Measurements from ENCODE around the gene WDR37.

The WDR37 gene

DNA sequence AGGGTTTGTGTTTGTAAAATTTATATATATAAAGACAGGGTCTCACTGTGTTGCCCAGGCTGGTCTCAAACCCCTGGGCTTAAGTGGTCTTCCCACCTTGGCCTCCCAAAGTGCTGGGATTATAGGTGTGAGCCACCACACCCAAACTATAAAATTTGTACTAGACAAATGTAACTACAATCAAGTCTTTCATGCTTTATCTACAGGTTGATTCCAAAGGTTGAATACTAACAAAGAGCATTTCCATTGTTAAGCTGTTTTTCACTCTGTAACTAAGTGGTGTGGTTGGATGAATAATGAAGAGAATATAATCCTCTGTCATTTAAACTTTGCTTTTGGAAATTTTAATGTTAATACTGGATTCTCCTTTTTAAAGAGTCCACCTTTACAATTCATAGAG is 22.5 kb downstream of the WDR37 start:
- DNase-seq, result no peak

DNA sequence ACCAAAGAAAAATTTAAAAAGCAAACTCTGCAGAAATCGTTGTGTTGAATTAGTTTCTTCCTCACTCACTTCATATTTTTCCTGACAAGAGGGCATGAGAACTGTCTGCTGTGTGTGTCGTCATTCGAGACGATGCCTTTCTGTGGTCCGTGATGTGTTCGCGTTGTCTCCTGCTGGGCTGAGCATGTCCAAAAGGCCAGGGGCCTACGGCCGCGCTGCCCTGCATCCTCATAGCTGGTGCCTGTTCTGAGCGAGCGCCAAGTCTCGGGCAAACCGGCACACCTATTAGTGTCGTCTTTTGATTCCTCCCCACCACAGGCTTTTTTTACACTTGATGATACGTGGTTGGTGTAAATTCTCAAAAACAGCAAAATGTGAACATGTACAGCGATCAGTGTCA is 27.4 kb downstream of the WDR37 start:
- no peak for DNase-seq

GRCh38 chr10:1084011-1084950 is 28.1 kb downstream of the WDR37 start:
- DNase-seq, result no peak

- no peak for DNase-seq
Measured at GRCh38 chr10:1085258-1085657, 29.1 kb downstream of the WDR37 start.

DNA sequence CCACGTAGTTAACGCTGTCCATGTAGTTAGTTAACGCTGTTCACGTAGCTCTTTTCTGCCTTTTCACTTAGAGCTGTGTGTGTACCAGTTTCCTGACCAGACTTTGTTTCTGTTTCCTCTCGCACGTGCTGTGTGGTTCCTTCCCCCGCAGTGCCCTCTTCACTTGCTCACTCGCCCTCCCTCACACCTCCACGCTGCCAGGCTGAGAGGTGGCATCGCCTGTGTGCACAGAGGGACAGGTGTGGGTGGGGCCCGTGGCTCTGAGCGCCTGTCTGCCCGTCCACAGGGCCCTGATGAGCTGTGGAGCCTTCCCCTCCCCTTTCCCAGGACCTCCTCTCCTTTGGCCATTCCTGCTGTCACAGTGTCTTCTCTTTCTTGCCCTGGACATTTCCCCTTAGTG is 30.6 kb downstream of the WDR37 start:
- DNase-seq, result no peak

DNA sequence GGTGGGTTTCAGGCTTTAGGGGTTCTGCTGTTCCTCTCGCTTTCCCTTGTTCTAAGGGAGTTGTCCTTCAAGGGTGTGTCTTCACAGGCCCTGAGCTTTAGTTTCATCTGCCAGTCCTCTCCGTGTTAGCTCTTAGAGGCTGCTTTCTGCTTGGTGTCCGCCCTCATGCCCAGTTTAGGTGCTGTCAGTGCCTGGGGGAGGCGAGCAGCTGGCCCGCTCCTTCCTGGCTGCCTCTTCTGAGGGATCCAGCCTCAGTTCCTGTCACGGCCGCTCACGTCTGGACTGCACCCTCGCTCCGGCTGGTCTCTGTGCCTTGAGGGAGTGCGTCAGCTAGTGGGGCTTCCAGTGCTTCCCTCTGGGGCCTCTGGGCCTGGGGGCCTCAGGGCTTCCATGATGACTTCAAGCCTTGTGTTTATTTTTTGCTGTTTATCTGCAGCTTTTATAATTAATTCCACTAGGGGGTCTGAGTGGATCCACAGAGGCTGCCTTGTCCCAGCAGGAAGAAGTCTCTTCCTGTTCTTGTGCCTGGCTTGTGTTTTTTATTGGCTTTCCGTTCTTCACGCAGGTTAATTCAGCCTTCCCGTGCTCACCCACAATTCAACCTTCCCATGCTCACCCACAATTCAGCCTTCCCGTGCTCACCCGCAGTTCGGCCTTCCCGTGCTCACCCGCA is 33.0 kb downstream of the WDR37 start:
- DNase-seq, result no peak

- no peak for DNase-seq
Measured at GRCh38 chr10:1090696-1091095, 34.5 kb downstream of the WDR37 start.

DNA sequence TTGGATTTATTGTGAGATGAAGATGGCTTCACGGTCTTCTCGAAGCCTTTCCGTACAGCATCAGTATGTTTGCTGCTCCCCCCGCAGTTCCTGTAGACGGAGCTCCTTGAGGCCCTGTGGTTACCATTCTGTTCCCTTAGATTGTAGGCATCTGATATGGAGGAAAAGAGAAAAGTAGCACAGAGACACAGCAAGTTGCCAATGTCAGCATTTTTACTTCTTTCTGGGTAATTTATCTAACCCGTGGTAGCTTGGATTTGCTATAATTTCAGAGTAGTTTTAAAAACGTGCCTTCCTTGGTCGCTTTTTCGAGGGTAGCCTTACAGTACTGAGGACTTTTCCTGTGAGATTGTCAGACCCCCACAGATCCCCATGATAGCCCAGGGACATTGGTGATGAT is 37.5 kb downstream of the WDR37 start:
- no peak for DNase-seq

GRCh38 chr10:1094112-1095057 is 38.2 kb downstream of the WDR37 start:
- no peak for DNase-seq

DNA sequence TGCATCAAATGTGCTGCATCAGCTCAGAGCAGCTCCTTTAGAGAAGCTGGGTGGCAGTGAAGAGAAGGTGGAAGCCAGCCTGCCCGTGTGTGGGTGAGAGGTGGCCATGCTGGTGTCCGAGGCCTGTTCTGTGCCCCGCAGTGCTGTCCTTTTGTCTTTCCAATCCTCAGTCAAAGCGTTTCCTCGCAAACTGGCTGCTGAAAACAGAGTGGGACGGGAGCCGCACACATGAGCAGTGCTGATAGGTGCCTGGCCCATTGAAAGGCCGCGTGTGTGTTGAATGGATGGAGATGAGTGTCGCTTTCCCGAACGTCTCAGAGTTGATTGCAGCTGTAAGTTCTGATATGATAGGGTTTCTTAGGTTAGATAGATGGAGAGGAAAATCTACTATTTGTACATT is 39.3 kb downstream of the WDR37 start:
- no peak for DNase-seq

DNA sequence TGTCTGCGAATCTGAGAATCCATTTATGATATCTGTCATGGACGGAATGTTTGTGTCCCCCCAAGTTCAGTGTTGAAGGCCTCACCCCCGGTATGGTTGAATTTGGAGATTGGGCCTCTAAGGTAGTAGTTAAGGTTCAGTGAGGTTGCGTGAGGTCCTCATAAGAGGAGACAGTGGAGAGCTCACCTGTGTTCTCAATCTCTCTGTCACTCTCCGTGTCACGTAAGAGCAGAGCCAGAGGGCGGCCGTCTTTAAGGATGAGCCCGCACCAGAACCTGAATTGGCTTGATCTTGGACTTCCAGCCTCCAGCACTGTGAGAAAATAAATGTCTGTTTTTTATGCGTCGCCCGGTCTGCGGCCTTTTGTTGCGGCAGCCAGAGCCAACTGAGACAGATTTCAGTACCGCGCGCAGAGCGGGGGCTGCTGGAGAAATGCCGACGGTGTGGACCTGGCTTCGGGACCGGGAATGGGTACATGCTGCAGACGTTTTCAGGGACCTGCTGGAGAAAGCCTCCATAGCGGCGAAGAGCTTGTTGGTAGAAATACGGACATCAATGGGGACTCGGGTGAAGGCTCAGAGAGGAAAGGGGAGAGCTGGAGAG is 40.2 kb downstream of the WDR37 start:
- DNase-seq, result no peak

DNA sequence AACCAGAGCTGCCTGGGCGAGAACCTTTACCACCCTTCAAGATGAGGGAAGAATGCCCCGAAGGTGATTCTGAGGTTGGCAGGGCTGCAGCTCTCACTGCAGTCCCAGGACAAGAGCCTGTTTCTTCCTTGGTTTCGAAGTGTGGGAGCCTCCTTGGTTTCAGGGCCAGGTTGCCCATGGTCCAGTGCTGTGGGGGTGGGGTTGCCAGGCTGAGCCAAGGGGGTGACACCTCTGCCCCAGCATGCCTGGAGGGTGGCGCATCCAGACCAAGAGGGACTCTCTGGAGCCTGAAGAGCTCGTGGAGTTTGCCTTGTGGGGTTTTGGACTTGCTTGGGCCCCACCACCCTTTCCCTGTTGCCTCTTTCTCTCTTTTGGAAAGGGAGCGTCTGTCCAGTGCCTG is 41.3 kb downstream of the WDR37 start:
- no peak for DNase-seq

DNA sequence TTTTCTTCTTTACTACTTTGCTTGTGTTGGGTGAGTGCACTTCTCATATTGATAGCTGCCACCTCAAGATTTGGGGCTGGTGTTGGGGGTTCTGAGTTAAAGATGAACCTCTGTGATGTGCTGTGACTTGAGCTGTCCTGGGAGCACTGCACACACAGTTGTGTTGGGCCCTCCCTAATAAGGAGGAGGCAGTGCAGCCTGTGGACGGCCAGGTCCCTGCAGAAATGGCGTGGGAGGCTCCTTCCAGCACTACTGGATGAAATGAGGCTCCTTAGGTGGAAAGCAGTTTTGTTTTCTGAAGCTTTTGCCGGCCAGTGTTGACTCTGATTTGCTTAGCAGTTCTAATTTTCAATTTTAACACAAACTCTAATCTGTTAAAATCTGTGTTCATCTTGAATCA is 44.0 kb downstream of the WDR37 start:
- no peak for DNase-seq

- no peak for DNase-seq
Measured at GRCh38 chr10:1100691-1101368, 44.6 kb downstream of the WDR37 start.

DNA sequence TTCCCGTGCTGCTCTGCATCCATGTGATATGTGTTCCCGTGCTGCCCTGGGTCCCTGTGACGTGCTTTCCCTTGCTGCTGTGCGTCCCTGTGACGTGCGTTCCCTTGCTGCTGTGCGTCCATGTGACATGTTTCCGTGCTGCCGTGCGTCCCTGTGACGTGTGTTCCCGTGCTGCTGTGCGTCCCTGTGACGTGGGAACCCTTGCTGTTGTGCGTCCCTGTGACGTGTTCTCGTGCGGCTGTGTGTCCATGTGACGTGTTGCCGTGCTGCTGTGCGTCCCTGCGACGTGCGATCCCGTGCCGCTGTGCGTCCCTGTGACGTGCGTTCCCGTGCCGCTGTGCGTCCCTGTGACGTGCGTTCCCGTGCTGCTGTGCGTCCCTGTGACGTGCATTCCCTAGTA is 45.8 kb downstream of the WDR37 start:
- no peak for DNase-seq

DNA sequence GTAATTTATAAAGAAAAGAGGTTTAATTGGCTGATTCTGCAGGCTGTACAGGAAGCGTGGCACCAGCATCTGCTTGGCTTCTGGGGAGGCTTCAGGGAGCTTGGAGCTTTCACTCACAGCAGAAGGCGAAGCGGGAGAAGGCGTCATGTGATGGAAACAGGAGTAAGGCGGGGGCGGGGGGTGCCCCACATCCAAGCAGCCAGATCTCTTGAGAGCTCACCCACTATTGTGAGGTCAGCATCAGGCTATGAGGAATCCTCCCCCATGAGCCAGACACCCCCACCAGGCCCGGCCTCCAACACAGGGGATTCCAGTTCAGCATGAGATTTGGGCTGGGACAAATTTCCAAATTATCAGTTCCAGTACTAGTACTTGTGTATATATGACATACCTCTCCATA is 46.2 kb downstream of the WDR37 start:
- DNase-seq, result no peak

- no peak for DNase-seq
Measured at GRCh38 chr10:1102831-1103230, 46.6 kb downstream of the WDR37 start.

DNA sequence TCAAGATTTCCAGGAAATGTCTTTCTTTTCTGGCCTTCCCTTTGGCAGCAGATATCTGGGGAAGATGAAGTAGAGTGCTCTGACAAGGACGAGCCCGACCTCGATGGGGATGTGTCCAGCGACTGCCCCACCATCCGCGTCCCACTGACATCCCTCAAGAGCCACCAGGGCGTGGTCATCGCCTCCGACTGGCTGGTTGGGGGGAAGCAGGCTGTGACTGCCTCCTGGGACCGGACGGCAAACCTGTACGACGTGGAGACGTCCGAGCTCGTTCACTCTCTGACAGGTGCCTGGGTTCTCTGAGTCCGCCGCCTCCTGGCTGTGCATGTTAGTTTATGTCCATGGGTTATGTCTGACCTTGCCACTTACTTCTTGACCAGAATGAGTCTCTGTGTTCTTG is 47.4 kb downstream of the WDR37 start:
- DNase-seq, result no peak

DNA sequence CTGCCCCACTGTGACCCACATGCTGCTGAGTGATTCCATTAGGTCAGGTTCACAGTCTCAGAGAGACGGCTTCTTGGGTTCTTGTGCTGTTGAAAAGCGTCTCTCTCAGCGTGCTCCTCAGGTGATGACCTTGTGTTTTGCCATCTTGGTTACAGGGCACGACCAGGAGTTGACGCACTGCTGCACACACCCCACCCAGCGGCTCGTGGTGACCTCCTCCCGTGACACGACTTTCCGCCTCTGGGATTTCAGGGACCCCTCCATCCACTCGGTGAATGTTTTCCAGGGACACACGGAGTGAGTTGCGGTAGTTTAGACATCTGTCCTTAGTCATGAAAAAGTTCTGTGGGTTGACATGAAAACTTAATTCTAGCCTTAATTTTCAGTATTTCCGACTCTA is 48.8 kb downstream of the WDR37 start:
- DNase-seq, result no peak

GRCh38 chr10:1107004-1107403 is 50.8 kb downstream of the WDR37 start:
- no peak for DNase-seq

GRCh38 chr10:1107679-1108078 is 51.5 kb downstream of the WDR37 start:
- no peak for DNase-seq
